ENCODE results near the gene VPS13D. TPM values are rescaled to one million over a fixed set of nuclear protein-coding genes. Genes with fewer than 3 reads are reported as not detected.

VPS13D gene
- total RNA-seq, 1 experiment from 2014 or later: 31.6 TPM

DNA sequence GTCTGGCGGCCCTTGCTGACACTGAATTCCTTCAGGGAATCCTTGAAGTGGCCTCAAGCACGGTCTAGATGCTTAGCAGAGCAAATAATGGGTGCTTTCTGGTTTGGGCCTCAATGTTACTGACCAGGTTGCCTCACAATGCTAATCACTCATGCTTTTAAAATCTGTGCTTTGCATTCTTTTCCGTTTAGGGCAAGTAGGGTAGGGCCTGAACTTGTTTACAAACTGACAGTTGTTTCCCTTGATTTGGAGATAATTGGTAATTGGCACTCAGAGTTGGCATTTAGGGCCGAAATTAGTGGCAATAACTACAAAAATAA is 1.4 kb downstream of the VPS13D start:
- DNase-seq (ENCODE audit: low read depth, low spot score) (no peak), ATAC-seq (no peak; the same call in 1 of the 2 replicates)
- Histone ChIP-seq H2AFZ (ENCODE audit: low read depth, low read length, poor library complexity, severe bottlenecking) (no peak overlapping the region), H4K20me1 (ENCODE audit: insufficient read depth) (no peaks in the 10 kb centered on the region), H3K9ac (ENCODE audit: low read length) (peak overlapping the region; percentile 80), H3K36me3 (ENCODE audit: control insufficient read depth in 1 of 2, insufficient read depth in 2 of 2, low read length in 2 of 2) (no peaks in the 10 kb centered on the region), H3K9me3 (ENCODE audit: control insufficient read depth in 1 of 2, insufficient read depth in 1 of 2, low read depth in 1 of 2, low read length in 2 of 2) (no peaks in the 10 kb centered on the region), H3K79me2 (ENCODE audit: insufficient read depth, low read length) (peaks cover 39% of the 10 kb centered on the region), H3K4me1 (ENCODE audit: control insufficient read depth in 1 of 2, insufficient read depth in 2 of 2, low read length in 2 of 2) (peaks cover 16 to 24% of the 10 kb centered on the region in 2 experiments), H3K27me3 (ENCODE audit: insufficient read depth, low read length) (no peaks in the 10 kb centered on the region), H3K4me3 (replicated peaks in 1 of 2; ENCODE audit: low read depth in 1 of 2, low read length in 2 of 2) (peak overlapping the region; percentile 93 to 94), H3K4me2 (ENCODE audit: low read length) (peak overlapping the region; percentile 90), H3K9me2 (ENCODE audit: insufficient read depth) (no peaks in the 10 kb centered on the region), H3K27ac (ENCODE audit: low read depth, low read length) (peak overlapping the region; percentile 63)
- BruUV-seq (replicated peaks): no TSS peak
- intact Hi-C loops (cut with micrococcal nuclease): no loop called here
- ChIA-PET POLR2A (no interaction called here), RAD21 (ENCODE audit: low non-redundant PET in 1 of 2, low total read pairs in 2 of 2, uncharacterized antibody in 2 of 2, unreplicated experiment in 2 of 2) (no interaction called here), CTCF (no interaction called here)
- TF ChIP-seq, protein P1, sequence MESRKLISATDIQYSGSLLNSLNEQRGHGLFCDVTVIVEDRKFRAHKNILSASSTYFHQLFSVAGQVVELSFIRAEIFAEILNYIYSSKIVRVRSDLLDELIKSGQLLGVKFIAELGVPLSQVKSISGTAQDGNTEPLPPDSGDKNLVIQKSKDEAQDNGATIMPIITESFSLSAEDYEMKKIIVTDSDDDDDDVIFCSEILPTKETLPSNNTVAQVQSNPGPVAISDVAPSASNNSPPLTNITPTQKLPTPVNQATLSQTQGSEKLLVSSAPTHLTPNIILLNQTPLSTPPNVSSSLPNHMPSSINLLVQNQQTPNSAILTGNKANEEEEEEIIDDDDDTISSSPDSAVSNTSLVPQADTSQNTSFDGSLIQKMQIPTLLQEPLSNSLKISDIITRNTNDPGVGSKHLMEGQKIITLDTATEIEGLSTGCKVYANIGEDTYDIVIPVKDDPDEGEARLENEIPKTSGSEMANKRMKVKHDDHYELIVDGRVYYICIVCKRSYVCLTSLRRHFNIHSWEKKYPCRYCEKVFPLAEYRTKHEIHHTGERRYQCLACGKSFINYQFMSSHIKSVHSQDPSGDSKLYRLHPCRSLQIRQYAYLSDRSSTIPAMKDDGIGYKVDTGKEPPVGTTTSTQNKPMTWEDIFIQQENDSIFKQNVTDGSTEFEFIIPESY (IDR thresholded peaks at IDR 0.05; ENCODE audit: extremely low read depth, insufficient replicate concordance, low read length): no peak

GRCh38 chr1:12232221-12232620 is 2.4 kb downstream of the VPS13D start:
- Histone ChIP-seq H3K27ac (ENCODE audit: low read depth, low read length) (peak overlapping the region; percentile 34; the same call in 1 of the 2 replicates), H2AFZ (ENCODE audit: low read depth, low read length, poor library complexity, severe bottlenecking) (no peak overlapping the region), H3K4me3 (replicated peaks in 1 of 2; ENCODE audit: low read depth in 1 of 2, low read length in 2 of 2) (peak overlapping the region; percentile 1 to 11; a peak in 2 of 4 replicates), H4K20me1 (ENCODE audit: insufficient read depth) (no peaks in the 10 kb centered on the region), H3K79me2 (ENCODE audit: insufficient read depth, low read length) (peaks cover 39% of the 10 kb centered on the region), H3K9ac (ENCODE audit: low read length) (no peak overlapping the region), H3K36me3 (ENCODE audit: control insufficient read depth in 1 of 2, insufficient read depth in 2 of 2, low read length in 2 of 2) (no peaks in the 10 kb centered on the region; a peak in 1 of 4 replicates), H3K9me2 (ENCODE audit: insufficient read depth) (no peaks in the 10 kb centered on the region), H3K4me1 (ENCODE audit: control insufficient read depth in 1 of 2, insufficient read depth in 2 of 2, low read length in 2 of 2) (peaks cover 16 to 24% of the 10 kb centered on the region in 2 experiments), H3K27me3 (ENCODE audit: insufficient read depth, low read length) (no peaks in the 10 kb centered on the region), H3K4me2 (ENCODE audit: low read length) (peak overlapping the region; percentile 90), H3K9me3 (ENCODE audit: control insufficient read depth in 1 of 2, insufficient read depth in 1 of 2, low read depth in 1 of 2, low read length in 2 of 2) (no peaks in the 10 kb centered on the region)
- intact Hi-C loops (cut with micrococcal nuclease): no loop called here
- ChIA-PET CTCF (no interaction called here), RAD21 (ENCODE audit: low non-redundant PET in 1 of 2, low total read pairs in 2 of 2, uncharacterized antibody in 2 of 2, unreplicated experiment in 2 of 2) (no interaction called here), POLR2A (no interaction called here)
- ATAC-seq: peak; percentile 43
- peak; percentile 41 for DNase-seq (ENCODE audit: low read depth, low spot score)
- no TSS peak for BruUV-seq (replicated peaks)
- TF ChIP-seq TCF7L2 (IDR thresholded peaks at IDR 0.05; ENCODE audit: borderline replicate concordance, extremely low read depth, insufficient read depth, insufficient read length) (no peak), ELF1 (IDR thresholded peaks at IDR 0.05; ENCODE audit: borderline replicate concordance, low read depth) (no peak), EZH2 (IDR thresholded peaks at IDR 0.05) (no peak), CEBPB (IDR thresholded peaks at IDR 0.05; ENCODE audit: low read depth) (no peak), SIN3A (IDR thresholded peaks at IDR 0.05; ENCODE audit: low read depth) (no peak)
- TF ChIP-seq, protein P2, sequence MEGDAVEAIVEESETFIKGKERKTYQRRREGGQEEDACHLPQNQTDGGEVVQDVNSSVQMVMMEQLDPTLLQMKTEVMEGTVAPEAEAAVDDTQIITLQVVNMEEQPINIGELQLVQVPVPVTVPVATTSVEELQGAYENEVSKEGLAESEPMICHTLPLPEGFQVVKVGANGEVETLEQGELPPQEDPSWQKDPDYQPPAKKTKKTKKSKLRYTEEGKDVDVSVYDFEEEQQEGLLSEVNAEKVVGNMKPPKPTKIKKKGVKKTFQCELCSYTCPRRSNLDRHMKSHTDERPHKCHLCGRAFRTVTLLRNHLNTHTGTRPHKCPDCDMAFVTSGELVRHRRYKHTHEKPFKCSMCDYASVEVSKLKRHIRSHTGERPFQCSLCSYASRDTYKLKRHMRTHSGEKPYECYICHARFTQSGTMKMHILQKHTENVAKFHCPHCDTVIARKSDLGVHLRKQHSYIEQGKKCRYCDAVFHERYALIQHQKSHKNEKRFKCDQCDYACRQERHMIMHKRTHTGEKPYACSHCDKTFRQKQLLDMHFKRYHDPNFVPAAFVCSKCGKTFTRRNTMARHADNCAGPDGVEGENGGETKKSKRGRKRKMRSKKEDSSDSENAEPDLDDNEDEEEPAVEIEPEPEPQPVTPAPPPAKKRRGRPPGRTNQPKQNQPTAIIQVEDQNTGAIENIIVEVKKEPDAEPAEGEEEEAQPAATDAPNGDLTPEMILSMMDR (IDR thresholded peaks at IDR 0.05 in 2 of 3, conservative IDR thresholded peaks at IDR 0.05 in 1 of 3; ENCODE audit: borderline replicate concordance in 1 of 3, insufficient read depth in 1 of 3, low read depth in 2 of 3, low read length in 2 of 3): no peak
- TF ChIP-seq, protein P1 (IDR thresholded peaks at IDR 0.05; ENCODE audit: extremely low read depth, insufficient replicate concordance, low read length): no peak
- TF ChIP-seq, protein P3, sequence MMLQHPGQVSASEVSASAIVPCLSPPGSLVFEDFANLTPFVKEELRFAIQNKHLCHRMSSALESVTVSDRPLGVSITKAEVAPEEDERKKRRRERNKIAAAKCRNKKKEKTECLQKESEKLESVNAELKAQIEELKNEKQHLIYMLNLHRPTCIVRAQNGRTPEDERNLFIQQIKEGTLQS (IDR thresholded peaks at IDR 0.05): no peak

All from HCT116 (cell line).